Right ventricle myocardium superior (tissue), 1 donor: ENCODE data around the gene PLEKHO1. TPM values are rescaled to one million over a fixed set of nuclear protein-coding genes. Genes with fewer than 3 reads are reported as not detected.
"Not testable (repeated sequence)": the region's sequence is repeated elsewhere in the genome, so short reads cannot be mapped to it uniquely, and the experiment has no call there.

Source experiments
- ATAC-seq: fragments of 200-7000 bp; cut with Tn5 transposase; one replicate; pipeline ENCODE4 v1.9.1; 2020; ENCODE audit warnings: mild to moderate bottlenecking; ENCODE audit not compliant: poor library complexity
- DNase-seq: peaks from one replicate; pipeline ENCODE4 v3.0.0-alpha.2; 2020
- intact Hi-C: fragments of 100-400 bp; cut with DNase I; formaldehyde crosslinking; loops from one replicate; pipeline ENCODE4 v1.11.2; 2022
- long read RNA-seq: library from polyadenylated mRNA; unstranded; transcript quantifications from one replicate; pipeline ENCODE4 v2.0.0, GENCODE V29; 2021
- total RNA-seq: library from RNA; stranded (reverse); fragmentation: NEBNext Ultra II Directional; extraction: Animal tissue kit (Norgen Biotek cat#: 25700); gene quantifications from one replicate; pipeline ENCODE4 v1.2.1, GENCODE V29; 2021
- donor health status: DM: no; HTN: yes; CAD: no; lungs with severe emphysema.

Gene PLEKHO1
- 45.9 TPM for total RNA-seq
- long read RNA-seq, transcript PLEKHO1-201 (6 exons, 2,050 nt): major isoform, 135 of 154 reads
- long read RNA-seq, partial matches to known transcripts: 1 of 154 reads
- long read RNA-seq, other reads (novel, unspliced or antisense): 13 of 154 reads

DNA sequence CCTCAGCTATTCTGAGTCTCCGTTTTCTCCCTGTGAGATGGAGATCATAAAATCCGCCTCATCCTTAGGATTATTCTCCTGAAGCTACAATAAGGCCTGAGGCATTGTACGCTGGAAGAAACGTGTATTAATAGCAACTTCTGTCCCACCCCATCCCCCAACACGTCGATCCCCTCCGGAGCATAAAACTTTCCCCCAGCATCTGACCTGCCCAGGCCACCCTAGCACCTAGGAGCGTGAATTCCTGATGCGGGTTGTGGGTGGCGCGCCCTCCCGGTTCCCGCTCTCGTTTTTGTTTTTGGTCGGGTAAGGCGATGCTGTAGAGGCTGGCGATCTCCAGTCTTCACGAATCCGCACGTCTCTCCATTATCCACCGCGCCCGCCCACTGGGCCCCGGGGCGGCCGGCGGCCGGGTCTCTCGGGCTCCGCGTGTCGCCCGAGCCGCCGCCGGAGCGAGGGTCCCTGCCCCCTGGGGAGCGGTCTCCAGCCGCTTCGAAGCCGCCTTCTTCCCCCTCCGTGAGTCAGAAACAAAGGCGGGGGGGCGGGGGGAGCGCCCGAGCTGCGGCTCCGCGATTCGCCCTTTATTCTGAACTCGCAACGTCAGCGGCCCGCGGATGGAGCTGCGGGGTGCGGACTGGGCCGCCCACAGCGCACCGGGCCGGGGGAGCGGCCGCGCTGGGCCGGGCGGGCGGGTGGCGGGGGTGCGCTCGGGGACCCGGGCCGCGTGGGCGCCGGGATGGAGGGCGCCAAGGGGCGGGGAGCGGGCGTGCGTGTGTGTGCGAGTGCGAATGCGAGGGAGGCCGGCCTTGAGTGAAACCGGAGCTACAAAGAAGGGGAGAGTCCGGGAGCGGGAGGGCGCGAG lies at the start of gene PLEKHO1:
Gene PLEKHO1 (plus strand): TSS at position 646 of the 862 bp plus-strand sequence. CDS start 342 bp downstream, outside the sequence.
- intact Hi-C loops: loop anchor here (10.0 kb wide), 2 partner anchors 45 to 85 kb away; partner anchors contain the start of gene ANP32E

GRCh38 chr1:150102986-150103385 lies 46.7 kb upstream of the PLEKHO1 start:
- DNase-seq (no peak), ATAC-seq (no peak)
- intact Hi-C loops: loop anchor here (10.0 kb wide), 1 partner anchor 52 kb away; no protein-coding TSS in a partner anchor

More for the DNA sequence above, at the start of gene PLEKHO1:
- ATAC-seq: peak; percentile 82
- DNase-seq: peak; percentile 91

DNA sequence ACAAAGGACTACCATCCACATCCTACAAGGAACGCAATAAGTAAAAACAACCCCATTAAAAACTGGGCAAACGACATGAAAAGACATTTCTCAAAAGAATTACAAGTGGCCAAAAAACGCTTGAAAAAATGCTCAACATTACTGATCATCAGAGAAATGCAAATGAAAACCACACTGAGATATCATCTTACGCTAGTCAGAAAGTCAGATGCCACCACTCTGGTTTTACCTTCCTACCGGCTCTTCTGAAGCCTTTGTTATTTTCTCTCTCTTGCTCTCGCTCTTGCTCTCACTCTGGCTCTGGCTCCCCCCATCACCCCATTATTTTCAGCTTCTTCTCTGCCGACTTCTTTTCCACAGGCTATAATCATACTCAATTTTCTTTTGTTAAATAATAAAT lies 43.4 kb upstream of the PLEKHO1 start:
- intact Hi-C loops: loop anchor here (10.0 kb wide), 1 partner anchor 48 kb away; no protein-coding TSS in a partner anchor
- DNase-seq (no peak), ATAC-seq (no peak)

- DNase-seq: no peak
- ATAC-seq: no peak
- intact Hi-C loops: loop anchor here (10.0 kb wide), 1 partner anchor 45 kb away; no protein-coding TSS in a partner anchor
Observed at GRCh38 chr1:150109586-150109985, 40.1 kb upstream of the PLEKHO1 start.

DNA sequence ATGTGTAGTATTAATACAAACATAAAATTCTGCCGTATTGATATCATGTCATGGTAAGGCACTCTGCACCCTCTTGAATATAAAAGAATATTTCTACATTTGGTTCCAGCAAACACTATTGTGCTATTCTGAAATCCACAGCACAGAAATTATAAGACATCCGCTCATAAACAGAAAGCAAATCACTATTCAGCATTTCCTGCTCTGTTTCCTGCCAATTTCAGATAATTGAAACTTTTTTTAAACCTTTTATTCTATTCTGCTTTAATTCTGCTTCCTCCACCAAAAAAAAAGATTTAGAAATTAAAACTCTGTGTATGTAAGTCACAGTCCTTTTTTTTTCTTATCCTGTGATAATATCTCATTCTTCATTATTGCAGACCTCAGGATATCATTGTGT lies 39.6 kb upstream of the PLEKHO1 start:
- no peak for ATAC-seq

DNA sequence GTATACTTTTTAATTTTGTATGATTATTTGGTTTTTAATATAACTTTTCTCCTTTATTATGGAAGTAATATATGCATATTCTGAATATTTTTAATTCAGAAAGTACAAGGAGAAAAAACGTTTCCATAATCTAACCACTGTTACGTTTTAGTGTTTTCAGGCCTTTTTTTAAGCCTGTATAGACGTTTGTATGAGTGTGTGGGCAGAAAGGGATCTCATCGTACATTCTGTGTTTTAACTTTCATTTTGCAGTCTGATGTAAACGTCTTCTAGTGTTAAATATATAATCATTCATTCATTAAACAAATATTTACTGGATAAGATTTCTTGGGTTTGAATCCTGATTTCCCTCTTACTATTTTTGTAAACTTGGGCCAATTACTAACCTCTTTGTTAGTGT lies 38.0 kb upstream of the PLEKHO1 start:
- ATAC-seq: no peak
- intact Hi-C loops: no loop called here
- no peak for DNase-seq

More for the DNA sequence above, 39.6 kb upstream of the PLEKHO1 start:
- intact Hi-C loops: no loop called here
- no peak for DNase-seq

GRCh38 chr1:150115121-150115520 lies 34.6 kb upstream of the PLEKHO1 start:
- ATAC-seq (no peak), DNase-seq (no peak)
- intact Hi-C loops: no loop called here

DNA sequence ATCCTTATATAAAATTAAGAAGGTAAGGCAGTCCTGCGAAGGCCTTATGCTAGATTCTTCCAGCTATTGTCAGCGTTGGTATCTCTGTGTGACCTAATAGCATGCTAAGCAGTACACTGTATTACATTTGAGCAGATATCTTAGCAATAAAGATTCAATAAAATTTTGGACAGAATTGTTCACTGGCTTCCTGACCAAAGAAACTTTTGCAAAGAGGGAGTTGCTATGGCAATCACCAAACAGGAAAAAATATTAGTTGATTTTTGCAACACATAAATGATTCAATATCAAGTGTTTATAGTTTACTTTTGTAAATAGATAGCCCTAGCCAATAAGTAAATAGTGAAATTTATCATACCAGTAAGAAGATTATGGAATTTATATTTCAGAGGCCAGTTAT lies 31.0 kb upstream of the PLEKHO1 start:
- intact Hi-C loops: no loop called here
- no peak for ATAC-seq
- DNase-seq: no peak

DNA sequence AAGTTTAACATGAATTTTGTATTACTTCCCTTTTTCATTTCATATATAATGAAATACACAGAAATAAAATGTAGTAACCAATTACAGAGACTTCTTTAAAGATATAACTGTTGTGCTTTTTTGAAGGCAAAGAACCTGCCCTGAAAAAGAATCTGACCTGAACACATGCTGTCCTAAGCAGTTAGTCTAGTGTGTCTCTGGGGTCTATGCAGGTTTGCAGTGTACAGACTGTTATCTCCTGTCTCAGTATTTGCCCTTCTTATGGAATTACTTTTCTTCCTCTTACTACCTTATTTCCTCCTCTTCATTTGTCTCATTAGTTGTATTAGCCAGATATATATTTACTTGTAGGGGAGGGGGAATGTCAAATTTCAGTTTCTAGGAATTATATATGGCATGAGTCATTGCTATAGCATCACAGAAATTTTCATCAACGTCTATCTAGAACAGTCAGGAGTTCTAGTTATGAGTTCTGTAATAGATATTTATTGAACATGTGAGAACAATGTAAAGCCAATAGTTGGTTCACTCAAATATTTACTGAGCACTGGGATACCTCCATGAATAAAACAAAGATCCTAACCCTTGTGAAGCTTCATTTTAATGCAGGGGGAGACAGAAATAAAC lies 28.4 kb upstream of the PLEKHO1 start:
- DNase-seq (no peak), ATAC-seq (no peak)
- intact Hi-C loops: no loop called here

GRCh38 chr1:150126811-150127210 lies 22.9 kb upstream of the PLEKHO1 start:
- no peak for ATAC-seq
- DNase-seq: no peak
- intact Hi-C loops: no loop called here

DNA sequence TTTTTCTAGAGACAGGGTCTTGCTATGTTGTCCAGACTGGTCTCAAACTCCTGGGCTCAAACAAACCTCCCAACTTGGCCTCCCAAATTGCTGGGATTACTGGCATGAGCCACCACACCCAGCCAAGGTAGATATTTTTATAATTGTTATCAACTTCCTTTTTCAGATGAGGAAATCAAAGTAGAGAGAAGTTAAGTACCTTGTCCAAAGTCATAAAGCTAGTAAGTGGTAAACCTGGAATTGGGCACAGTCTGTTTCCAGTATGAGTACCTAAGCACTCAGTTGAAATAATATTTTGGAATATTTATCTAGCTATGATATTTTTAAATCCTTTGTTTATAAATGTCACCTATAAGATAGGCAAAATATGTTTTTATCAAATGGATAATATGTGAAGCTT lies 22.3 kb upstream of the PLEKHO1 start:
- no peak for DNase-seq
- intact Hi-C loops: no loop called here
- no peak for ATAC-seq

- intact Hi-C loops: no loop called here
- ATAC-seq (no peak), DNase-seq (no peak)
Observed at GRCh38 chr1:150127868-150128267, 21.8 kb upstream of the PLEKHO1 start.

DNA sequence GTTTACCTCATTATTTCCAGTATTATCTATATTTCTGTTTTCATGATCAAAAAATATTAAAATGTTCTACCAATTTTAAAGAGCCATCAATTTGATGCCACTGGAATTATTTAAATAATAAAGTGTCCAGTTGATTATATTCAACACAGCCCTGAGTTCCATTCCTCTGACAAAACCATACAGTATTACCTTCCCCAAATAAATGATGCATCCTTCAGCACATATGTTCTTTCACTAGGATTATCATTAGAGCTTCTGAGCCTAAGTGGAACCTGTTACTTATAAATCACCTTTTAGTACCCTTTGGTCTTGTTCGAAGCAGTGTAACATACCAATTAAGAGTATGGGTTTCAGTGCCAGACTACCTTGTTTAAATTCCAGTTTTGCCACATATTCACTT lies 17.3 kb upstream of the PLEKHO1 start:
- DNase-seq (no peak), ATAC-seq (no peak)
- intact Hi-C loops: no loop called here

DNA sequence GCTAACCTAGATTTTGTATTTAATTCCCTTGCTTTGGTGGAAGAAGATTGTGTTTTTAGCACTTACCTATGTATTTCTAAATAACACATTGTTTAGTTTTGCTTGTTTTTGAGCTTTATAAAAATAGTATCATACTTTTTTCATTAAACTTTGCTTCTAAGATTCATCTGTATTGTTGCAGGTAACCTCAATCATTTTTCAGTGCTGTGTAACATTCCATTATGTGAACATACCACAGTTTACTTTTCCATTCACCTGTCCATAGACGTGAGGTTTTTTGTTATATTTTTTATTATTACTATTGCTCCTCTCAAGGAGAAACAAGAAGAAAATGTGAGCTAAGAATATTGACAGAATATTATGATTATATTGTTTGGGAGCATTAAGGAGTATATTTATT lies 15.2 kb upstream of the PLEKHO1 start:
- DNase-seq: no peak
- ATAC-seq: no peak
- intact Hi-C loops: no loop called here

- DNase-seq, ATAC-seq, intact Hi-C loops: not testable (repeated sequence)
Observed at GRCh38 chr1:150135400-150135799, 14.3 kb upstream of the PLEKHO1 start.

DNA sequence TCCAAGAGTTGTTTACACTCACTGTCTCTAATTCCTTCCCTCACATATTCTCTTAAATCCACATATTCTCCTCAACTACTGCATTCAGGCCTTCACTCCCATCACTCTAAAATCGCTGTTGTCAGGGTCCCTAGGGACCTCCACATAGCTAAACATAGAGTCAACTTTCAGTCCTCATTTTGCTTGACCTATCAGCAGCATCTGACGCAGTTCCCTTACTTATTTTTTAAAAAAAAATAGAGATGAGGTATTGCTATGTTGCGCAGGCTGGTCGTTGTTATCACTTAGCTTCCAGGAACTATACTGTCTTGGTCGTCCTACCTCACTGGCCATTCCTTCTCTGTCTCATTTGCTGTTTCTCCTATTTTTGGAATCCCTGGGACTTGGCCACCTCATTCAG lies 11.7 kb upstream of the PLEKHO1 start:
- ATAC-seq: no peak
- no peak for DNase-seq
- intact Hi-C loops: no loop called here

DNA sequence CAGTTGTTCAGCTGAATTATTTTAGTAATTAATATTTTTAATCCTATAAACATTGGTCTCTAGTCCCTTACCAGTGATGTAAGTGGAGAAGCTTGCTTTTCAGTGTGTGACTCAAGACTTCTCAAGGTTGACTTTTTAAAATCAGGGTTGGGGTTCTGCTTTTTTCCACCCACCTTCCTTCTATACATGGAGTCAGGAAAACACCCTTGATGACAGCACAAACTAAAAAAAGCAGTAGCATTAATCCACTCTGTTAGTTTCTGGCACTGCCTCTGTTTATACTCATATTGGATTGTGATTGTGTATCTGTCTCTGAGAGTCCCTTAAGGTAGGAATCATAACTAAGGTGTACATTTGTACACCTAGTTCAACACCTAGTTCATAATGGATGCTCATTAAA lies 8.3 kb upstream of the PLEKHO1 start:
- DNase-seq (no peak), ATAC-seq (no peak)
- intact Hi-C loops: no loop called here

DNA sequence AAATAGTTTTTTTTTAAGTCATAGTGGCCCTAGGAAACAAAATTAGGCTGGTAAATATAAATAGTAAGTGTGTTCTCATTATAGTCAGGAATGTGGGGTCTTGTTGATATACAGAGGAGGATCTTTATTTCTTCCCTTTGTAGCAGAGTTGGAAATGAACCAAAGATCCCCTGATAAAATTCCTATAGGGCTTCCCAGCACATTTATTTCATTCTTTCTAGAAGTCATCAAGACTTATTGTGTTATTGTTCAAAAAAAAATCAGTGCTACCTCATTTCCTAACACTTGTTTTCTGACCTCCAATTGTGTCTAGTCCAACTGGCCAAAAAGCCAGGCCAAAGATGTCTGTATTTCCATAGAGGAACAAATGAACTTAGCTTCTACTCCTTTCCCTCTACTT lies 7.6 kb upstream of the PLEKHO1 start:
- DNase-seq (no peak), ATAC-seq (no peak)
- intact Hi-C loops: no loop called here

- DNase-seq (no peak), ATAC-seq (no peak)
- intact Hi-C loops: no loop called here
Observed at GRCh38 chr1:150144606-150145005, 5.1 kb upstream of the PLEKHO1 start.

GRCh38 chr1:150146016-150146415 lies 3.7 kb upstream of the PLEKHO1 start:
- DNase-seq, ATAC-seq, intact Hi-C loops: not testable (repeated sequence)
